IMR-90 (cell line): Measurements from ENCODE around the gene FAM236A. TPM values are rescaled to one million over a fixed set of nuclear protein-coding genes. Genes with fewer than 3 reads are reported as not detected.
"Not testable (repeated sequence)": the region's sequence is repeated elsewhere in the genome, so short reads cannot be mapped to it uniquely, and the experiment has no call there.

Experiments used
- ATAC-seq: fragments of 200-7000 bp; cut with Tn5 transposase; 2 replicates; pipeline ENCODE4 v1.9.1; 2020; ENCODE audit warnings: low read depth, mild to moderate bottlenecking, moderate library complexity
- Bru-seq: library from RNA; stranded (reverse); fragments of 400-500 nt; gene quantifications from one replicate; lab custom pipeline; 2021; lab: Mats Ljungman, UMichigan
- BruChase-seq, 2 experiments: library from RNA; stranded (reverse); fragments of 400-500 nt; gene quantifications; one replicate each; lab custom pipeline; 2021; lab: Mats Ljungman, UMichigan
- BruUV-seq: library from RNA; stranded (reverse); fragments of 400-500 nt; replicated peaks from 2 replicates; lab custom pipeline; 2021; lab: Mats Ljungman, UMichigan
- CTCF ChIA-PET: fragments of 300-600 bp; formaldehyde crosslinking; extraction: SDS; loops from one replicate; lab custom pipeline; 2021; ENCODE audit warnings: antibody characterized with exemption; lab: Yijun Ruan, JAX
- POLR2A ChIA-PET: fragments of 300-600 bp; sonication (Branson Sonifier 250); formaldehyde crosslinking; loops from one replicate; lab custom pipeline; 2022; ENCODE audit warnings: antibody characterized with exemption; ENCODE audit not compliant: unreplicated experiment; lab: Charles Lee
- DNase-seq: peaks from one replicate; pipeline ENCODE4 v3.0.0; 2013
- H2AFZ ChIP-seq: replicated peaks from 2 replicates; pipeline ENCODE3; 2013; ENCODE audit warnings: low read length, mild to moderate bottlenecking; ENCODE audit not compliant: poor library complexity
- H2AK5ac ChIP-seq: 2 replicates; pipeline ENCODE4 v1.6.1; 2013; ENCODE audit warnings: low read depth, low read length, inconsistent platforms
- H2AK9ac ChIP-seq: replicated peaks from 2 replicates; pipeline ENCODE3; 2013; ENCODE audit warnings: mild to moderate bottlenecking, low read depth, low read length, moderate library complexity; ENCODE audit not compliant: poor library complexity
- H2BK120ac ChIP-seq: 2 replicates; pipeline ENCODE4 v1.6.1; 2013; ENCODE audit warnings: low read depth, low read length, inconsistent platforms
- H2BK15ac ChIP-seq: 3 replicates; pipeline ENCODE4 v1.6.1; 2013; ENCODE audit warnings: low read depth, low read length, inconsistent platforms
- H2BK20ac ChIP-seq: 2 replicates; pipeline ENCODE4 v1.6.1; 2013; ENCODE audit warnings: low read depth, mild to moderate bottlenecking, inconsistent platforms, low read length, moderate library complexity
- H2BK5ac ChIP-seq: 2 replicates; pipeline ENCODE4 v1.6.1; 2013; ENCODE audit warnings: mild to moderate bottlenecking, low read depth, low read length, inconsistent platforms; ENCODE audit not compliant: poor library complexity, severe bottlenecking
- H3K14ac ChIP-seq: replicated peaks from 2 replicates; pipeline ENCODE4 v1.6.1; 2013; ENCODE audit warnings: low read depth, low read length, inconsistent platforms
- H3K18ac ChIP-seq: 2 replicates; pipeline ENCODE4 v1.6.1; 2013; ENCODE audit warnings: low read depth, low read length, control low read depth
- H3K23ac ChIP-seq: 2 replicates; pipeline ENCODE4 v1.6.1; 2013; ENCODE audit warnings: low read depth, low read length, inconsistent platforms
- H3K27ac ChIP-seq: 2 replicates; pipeline ENCODE4 v1.5.1; 2013; ENCODE audit warnings: mild to moderate bottlenecking, control low read depth, low read length; ENCODE audit not compliant: insufficient read depth
- H3K27me3 ChIP-seq: 2 replicates; pipeline ENCODE4 v1.6.1; 2013; ENCODE audit warnings: low read length; ENCODE audit not compliant: control insufficient read depth, insufficient read depth
- H3K36me3 ChIP-seq: 2 replicates; pipeline ENCODE4 v1.6.1; 2013; ENCODE audit warnings: low read length, mixed read lengths; ENCODE audit not compliant: control insufficient read depth, insufficient read depth
- H3K4ac ChIP-seq: 2 replicates; pipeline ENCODE4 v1.6.1; 2013; ENCODE audit warnings: low read depth, low read length, inconsistent platforms
- H3K4me1 ChIP-seq: 2 replicates; pipeline ENCODE4 v1.6.1; 2013; ENCODE audit warnings: low read length, mixed read lengths; ENCODE audit not compliant: control insufficient read depth, insufficient read depth
- H3K4me2 ChIP-seq: 2 replicates; pipeline ENCODE4 v1.6.1; 2013; ENCODE audit warnings: low read depth, mild to moderate bottlenecking, control low read depth, low read length, moderate library complexity
- H3K4me3 ChIP-seq: 2 replicates; pipeline ENCODE4 v1.5.1; 2013; ENCODE audit warnings: low read depth, mild to moderate bottlenecking, control low read depth, low read length, moderate library complexity; ENCODE audit not compliant: insufficient read depth
- H3K56ac ChIP-seq: 2 replicates; pipeline ENCODE4 v1.6.1; 2013; ENCODE audit warnings: low read length, inconsistent platforms; ENCODE audit not compliant: insufficient read depth; ENCODE audit errors: extremely low read depth
- H3K79me1 ChIP-seq, 2 experiments: 2 replicates each; pipeline ENCODE4 v1.6.1; 2013; ENCODE audit warnings: low read length in 2 of 2, inconsistent platforms in 1 of 2, low read depth in 1 of 2
- H3K9ac ChIP-seq: 2 replicates; pipeline ENCODE4 v1.6.1; 2013; ENCODE audit warnings: low read depth, low read length, control low read depth
- H3K9me1 ChIP-seq: 2 replicates; pipeline ENCODE4 v1.6.1; 2013; ENCODE audit warnings: low read length, inconsistent platforms; ENCODE audit not compliant: insufficient read depth
- H3K9me3 ChIP-seq: 2 replicates; pipeline ENCODE4 v1.6.1; 2013; ENCODE audit warnings: low read length; ENCODE audit not compliant: control insufficient read depth, insufficient read depth
- H4K20me1 ChIP-seq: 2 replicates; pipeline ENCODE4 v1.6.1; 2013; ENCODE audit warnings: low read length, inconsistent platforms; ENCODE audit not compliant: insufficient read depth
- H4K5ac ChIP-seq: 2 replicates; pipeline ENCODE4 v1.6.1; 2013; ENCODE audit warnings: mild to moderate bottlenecking, low read depth, low read length, control low read depth
- H4K8ac ChIP-seq, 2 experiments: 2 replicates each; pipeline ENCODE4 v1.6.1; 2013; ENCODE audit warnings: low read depth in 2 of 2, low read length in 2 of 2, control low read depth in 1 of 2, inconsistent platforms in 1 of 2
- H4K91ac ChIP-seq: 2 replicates; pipeline ENCODE4 v1.6.1; 2013; ENCODE audit warnings: low read depth, low read length, inconsistent platforms; ENCODE audit not compliant: insufficient read depth
- WGBS, 2 experiments: methylation state at CpG; one replicate each; pipeline versions ENCODE4 v1.1.5 to v1.1.7; 2013; ENCODE audit warnings: missing lambda C conversion rate in 2 of 2; ENCODE audit not compliant: insufficient read length in 1 of 2; ENCODE audit errors: extremely low coverage in 2 of 2; 5-methylcytosine and 5-hydroxymethylcytosine counted together
- dilution Hi-C: fragments of 300-500 bp; cut with HindIII; formaldehyde crosslinking; loops from one replicate; pipeline ENCODE4 v1.14.3; 2018; ENCODE audit warnings: low sequenced_read_pairs; ENCODE audit not compliant: unreplicated experiment
- in situ Hi-C: fragments of 300-500 bp; cut with MboI; formaldehyde crosslinking; loops from 3 replicates; pipeline ENCODE4 v1.14.3; 2019; ENCODE audit warnings: low sequenced_read_pairs, inconsistent platforms, mixed read lengths
- intact Hi-C: fragments of 100-400 bp; cut with micrococcal nuclease; formaldehyde crosslinking; loops from 2 replicates; pipeline ENCODE4 v1.10.0; 2022
- long read RNA-seq: library from polyadenylated mRNA; unstranded; transcript quantifications from one replicate; pipeline ENCODE4 v2.0.0, GENCODE V29; 2021; ENCODE audit not compliant: unreplicated experiment
- polyA plus RNA-seq, 3 experiments: library from polyadenylated mRNA; depleted of rRNA; stranded (reverse); fragments of >200 nt; gene quantifications; 2 replicates each; pipeline ENCODE4 v1.2.3, GENCODE V29; 2012; ENCODE audit warnings: low replicate concordance in 1 of 3
- total RNA-seq: library from RNA; depleted of rRNA; stranded (reverse); fragments of >200 nt; gene quantifications from 2 replicates; pipeline ENCODE4 v1.2.3, GENCODE V29; 2012; rRNA removed

The FAM236A gene
- total RNA-seq (not detected in 2 replicates), polyA plus RNA-seq (2012; rRNA removed) (not detected in 2 replicates), Bru-seq, nascent RNA (not detected), BruChase-seq, experiment 1, labeled RNA remaining after a 6-hour chase (not detected), BruChase-seq, experiment 2, labeled RNA remaining after a 2-hour chase (not detected)
- not detected in 2 replicates for polyA plus RNA-seq (2012; cell fraction: cytosol; rRNA removed)
- polyA plus RNA-seq (2012; cell fraction: nucleus; rRNA removed; ENCODE audit: low replicate concordance) = not detected in 2 replicates
- long read RNA-seq = 0 reads

DNA sequence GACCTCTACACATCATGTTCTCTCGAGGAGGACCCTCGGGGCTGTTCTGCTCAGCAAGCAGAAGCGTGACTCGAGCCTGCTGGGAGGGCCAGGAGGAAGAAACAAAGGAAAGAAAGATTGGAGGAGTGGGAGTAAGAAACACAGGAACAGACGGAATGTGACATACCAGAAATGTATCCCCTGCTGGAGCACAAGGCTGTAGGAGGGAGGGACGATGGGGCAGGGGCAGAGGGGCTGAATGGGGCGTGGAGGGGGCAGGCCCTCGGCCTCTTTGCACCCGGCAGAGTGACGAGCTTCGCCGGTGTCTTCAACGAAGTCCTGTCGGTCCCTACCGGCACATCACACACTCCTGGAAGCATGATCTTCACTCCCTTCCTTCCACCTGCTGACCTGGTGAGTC, at the start of gene FAM236A:
Gene FAM236A (plus strand): TSS at position 301 of the 400 bp plus-strand sequence. CDS start 57 bp downstream, at position 358.
- DNase-seq, in situ Hi-C loops, H3K27ac ChIP-seq, BruUV-seq, H3K9ac ChIP-seq, H2BK5ac ChIP-seq, H3K36me3 ChIP-seq, H3K4me3 ChIP-seq, H3K9me3 ChIP-seq, intact Hi-C loops, H4K20me1 ChIP-seq, H3K56ac ChIP-seq, dilution Hi-C loops, H3K23ac ChIP-seq, H2AFZ ChIP-seq, H2AK5ac ChIP-seq, H2BK20ac ChIP-seq, H3K4me1 ChIP-seq, H2AK9ac ChIP-seq, ATAC-seq, H3K27me3 ChIP-seq, CTCF ChIA-PET, H4K91ac ChIP-seq, H3K79me1 ChIP-seq, H3K4me2 ChIP-seq, H2BK15ac ChIP-seq, H2BK120ac ChIP-seq, H3K9me1 ChIP-seq, H4K5ac ChIP-seq, H3K14ac ChIP-seq, H4K8ac ChIP-seq, H3K4ac ChIP-seq, H3K18ac ChIP-seq, POLR2A ChIA-PET: not testable (repeated sequence)
- WGBS, 2 experiments = no CpG with 5 or more reads among the region's 15 CpGs

DNA sequence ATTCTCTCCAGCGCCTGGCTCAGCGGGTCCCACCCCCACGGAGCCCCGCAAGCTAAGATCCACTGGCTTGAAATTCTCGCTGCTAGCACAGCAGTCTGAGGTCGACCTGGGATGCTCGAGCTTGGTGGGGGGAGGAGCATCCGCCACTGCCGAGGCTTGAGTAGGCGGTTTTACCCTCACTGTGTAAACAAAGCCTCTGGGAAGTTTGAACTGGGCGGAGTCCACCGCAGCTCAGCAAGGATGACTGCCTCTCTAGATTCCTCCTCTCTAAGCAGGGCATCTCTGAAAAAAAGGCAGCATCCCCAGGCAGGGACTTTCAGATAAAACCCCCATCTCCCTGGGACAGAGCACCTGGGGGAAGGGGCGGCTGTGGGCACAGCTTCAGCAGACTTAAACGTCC, 48.3 kb upstream of the FAM236A start:
- POLR2A ChIA-PET, CTCF ChIA-PET: not testable (repeated sequence)
- no CpG with 5 or more reads among the region's 14 CpGs for WGBS, 2 experiments

More for the DNA sequence above, 48.3 kb upstream of the FAM236A start:
- H2AFZ ChIP-seq, H3K4me2 ChIP-seq, H2AK9ac ChIP-seq, H2AK5ac ChIP-seq, H3K27ac ChIP-seq, H3K14ac ChIP-seq, H3K4me1 ChIP-seq, H3K27me3 ChIP-seq, H3K79me1 ChIP-seq, H3K4me3 ChIP-seq, H3K9me3 ChIP-seq, intact Hi-C loops, H2BK20ac ChIP-seq, H3K9me1 ChIP-seq, in situ Hi-C loops, H4K20me1 ChIP-seq, H2BK15ac ChIP-seq, dilution Hi-C loops, H3K23ac ChIP-seq, DNase-seq, H3K4ac ChIP-seq, H2BK5ac ChIP-seq, H2BK120ac ChIP-seq, H4K8ac ChIP-seq, ATAC-seq, H4K91ac ChIP-seq, H4K5ac ChIP-seq, H3K36me3 ChIP-seq, H3K18ac ChIP-seq, H3K9ac ChIP-seq, H3K56ac ChIP-seq, BruUV-seq: not testable (repeated sequence)
